A549 treated with Mapracorat at 1 μM for 4 hours (cell line): ENCODE measurements around the gene NOS1. TPM values are rescaled to one million over a fixed set of nuclear protein-coding genes. Genes with fewer than 3 reads are reported as not detected.

Experiments used
- total RNA-seq: library from RNA; stranded (reverse); fragments of 200-300 nt; extraction: Qiagen RNA extraction; gene quantifications from 5 replicates; pipeline ENCODE4 v1.2.3, GENCODE V29; 2022

NOS1 gene
- total RNA-seq, result 0.30 to 0.58 TPM (median 0.49 TPM) in 5 replicates

DNA sequence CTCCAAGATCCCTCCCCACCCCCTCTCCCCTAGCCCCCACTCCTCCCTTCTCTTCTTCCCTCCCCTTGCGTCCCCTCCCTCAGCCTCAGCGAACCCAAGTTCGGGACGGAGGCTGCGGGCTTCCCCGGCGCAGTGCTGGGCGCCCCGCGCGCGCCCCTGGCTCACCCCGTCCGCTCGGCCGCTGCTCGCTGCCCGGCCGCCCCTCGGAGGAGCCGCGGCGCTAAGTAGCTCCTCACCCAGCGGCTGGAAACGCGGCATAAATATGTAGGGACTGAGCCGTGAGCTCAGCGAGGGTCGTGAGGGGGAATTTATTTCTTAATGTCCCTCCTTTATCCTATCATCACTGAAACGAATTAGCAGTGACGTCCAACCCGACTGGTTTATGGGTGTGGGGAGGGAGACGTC, at the start of gene NOS1:
Gene NOS1 (minus strand): TSS at position 280 of the 405 bp plus-strand sequence. CDS start 30,557 bp downstream, outside the sequence.

DNA sequence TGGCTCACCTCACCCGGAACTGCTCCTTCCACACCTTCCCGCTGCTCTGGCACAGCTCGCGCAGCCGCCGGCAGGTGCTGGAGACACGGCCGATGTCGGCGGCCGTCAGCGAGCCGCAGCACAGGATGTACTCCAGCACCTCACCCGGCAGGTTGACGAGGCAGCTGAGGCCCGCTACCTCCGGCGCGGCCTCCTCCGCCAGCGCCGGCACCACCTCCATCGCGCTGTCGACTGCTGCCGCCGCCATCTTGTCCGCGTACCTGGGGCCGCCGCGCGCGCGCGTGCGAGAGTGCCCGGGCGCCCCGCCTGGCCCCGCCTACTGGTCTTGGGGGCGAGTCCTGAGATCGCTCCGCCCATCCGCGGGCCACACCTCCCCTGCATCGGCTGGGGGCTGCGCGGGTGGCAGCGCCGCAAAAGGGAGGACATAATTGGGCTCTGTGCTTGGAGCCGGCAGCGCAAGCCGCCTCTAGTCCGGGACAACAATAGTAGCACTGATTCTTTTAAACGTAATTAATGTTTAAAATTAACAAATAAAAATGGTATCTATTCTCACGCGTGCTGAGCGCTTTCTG, 171.1 kb downstream of the NOS1 start, which contains the start of gene FBXO21:
Gene FBXO21 (minus strand): TSS at position 261 of the 572 bp plus-strand sequence. CDS start 14 bp downstream, at position 247.

Other genes starting within 250 kb of the NOS1 start
- gene FBXO21, start 171.2 kb downstream of the NOS1 start, total RNA-seq, result 26.7 to 39.7 TPM (median 30.8 TPM) in 5 replicates